Measurements from ENCODE around the gene COG5.
"Not testable (repeated sequence)": the region's sequence is repeated elsewhere in the genome, so short reads cannot be mapped to it uniquely, and the experiment has no call there.

Gene COG5

GRCh38 chr7:107276220-107276827, 287.4 kb downstream of the COG5 start:
- no peak for DNase-seq (ENCODE audit: low read depth in 2 of 2)

GRCh38 chr7:107274506-107274905, 289.2 kb downstream of the COG5 start:
- DNase-seq (ENCODE audit: low read depth in 2 of 2), result no peak

DNA sequence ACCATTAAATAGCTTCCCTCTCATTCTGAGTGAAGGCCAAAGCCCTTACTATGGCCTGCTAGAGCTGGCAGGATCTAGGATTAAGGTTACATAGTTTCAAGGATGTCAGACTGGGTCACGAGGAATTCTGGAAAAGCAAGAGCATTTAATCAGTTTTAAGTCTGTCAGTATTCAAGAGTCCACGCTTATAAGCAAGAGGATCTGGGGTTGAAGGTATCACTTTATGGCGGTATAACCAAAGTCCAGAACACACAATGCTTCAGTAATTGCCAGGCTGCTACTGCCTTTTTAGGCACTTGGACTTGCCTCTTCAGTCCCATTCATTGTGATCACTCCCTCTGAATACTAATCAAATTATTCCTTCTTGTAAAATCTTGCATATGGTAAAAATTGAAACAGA, 293.9 kb downstream of the COG5 start:
- DNase-seq (ENCODE audit: low read depth in 2 of 2), result no peak

- DNase-seq (ENCODE audit: low read depth in 2 of 2), result no peak
Observed at GRCh38 chr7:107268594-107268993, 295.1 kb downstream of the COG5 start.

- DNase-seq (ENCODE audit: low read depth in 2 of 2), result no peak
Observed at GRCh38 chr7:107267138-107267537, 296.6 kb downstream of the COG5 start.

DNA sequence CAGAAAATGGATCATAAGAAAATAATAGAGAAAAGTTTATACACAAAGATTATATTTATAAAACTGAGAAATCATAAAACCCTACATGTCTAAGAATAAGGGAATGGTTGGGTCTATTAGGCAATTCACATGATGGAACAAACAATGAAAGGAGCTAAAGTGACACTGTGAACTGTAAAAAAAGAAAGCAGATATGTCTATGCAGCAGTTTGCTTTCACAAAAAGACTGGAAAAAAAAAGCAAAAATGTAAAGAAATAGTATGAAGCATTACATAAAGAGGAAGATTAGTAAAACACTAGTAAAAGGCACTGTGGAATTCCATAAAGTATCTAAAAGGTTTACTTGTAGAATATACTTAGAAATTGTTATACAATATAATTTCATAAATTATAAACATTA, 299.0 kb downstream of the COG5 start:
- DNase-seq (ENCODE audit: low read depth in 2 of 2), result no peak

DNA sequence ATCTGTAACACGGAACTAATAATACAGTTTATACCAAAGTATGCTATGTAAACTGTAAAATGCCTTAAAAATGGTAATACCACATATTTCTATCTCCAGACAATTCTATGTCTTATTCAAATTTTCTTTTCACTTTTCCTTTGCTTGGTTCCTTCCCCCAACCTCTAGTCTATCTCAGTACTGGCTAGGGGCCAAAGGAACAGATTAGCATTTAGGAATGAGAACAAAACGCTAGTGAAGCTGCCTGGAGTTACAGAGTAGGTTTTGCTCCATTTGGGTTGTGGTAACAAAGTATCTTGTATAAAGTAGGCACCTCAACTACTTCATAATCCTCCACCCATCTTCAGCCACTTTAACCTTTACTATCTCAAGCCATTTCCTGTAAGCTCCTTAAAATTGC, 300.9 kb downstream of the COG5 start:
- no peak for DNase-seq (ENCODE audit: low read depth in 2 of 2)

GRCh38 chr7:107258737-107259136, 305.0 kb downstream of the COG5 start:
- no peak for DNase-seq (ENCODE audit: low read depth in 2 of 2)

- no peak for DNase-seq (ENCODE audit: low read depth in 2 of 2)
Observed at GRCh38 chr7:107255602-107256001, 308.1 kb downstream of the COG5 start.

GRCh38 chr7:107254398-107254985, 309.2 kb downstream of the COG5 start:
- no peak for DNase-seq (ENCODE audit: low read depth in 2 of 2)

DNA sequence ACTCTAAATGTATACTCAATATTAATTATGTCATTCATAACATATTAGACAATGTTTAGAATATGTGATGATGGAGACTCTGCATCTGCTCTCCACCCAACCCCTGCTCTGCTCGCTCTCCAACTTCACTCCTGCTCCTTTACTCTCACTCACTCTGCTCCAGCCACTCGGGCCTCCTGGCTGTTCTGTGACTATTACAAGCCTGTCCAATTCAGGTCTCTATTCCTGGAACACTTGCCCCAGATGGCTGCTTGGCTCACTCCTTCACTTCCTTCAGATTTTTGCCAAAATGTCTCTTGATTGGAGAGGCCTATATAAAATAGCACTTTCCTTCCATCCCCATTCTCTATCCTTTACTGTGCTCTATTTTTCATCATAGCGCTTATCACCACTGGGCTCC, 310.1 kb downstream of the COG5 start:
- DNase-seq (ENCODE audit: low read depth in 2 of 2), result no peak

DNA sequence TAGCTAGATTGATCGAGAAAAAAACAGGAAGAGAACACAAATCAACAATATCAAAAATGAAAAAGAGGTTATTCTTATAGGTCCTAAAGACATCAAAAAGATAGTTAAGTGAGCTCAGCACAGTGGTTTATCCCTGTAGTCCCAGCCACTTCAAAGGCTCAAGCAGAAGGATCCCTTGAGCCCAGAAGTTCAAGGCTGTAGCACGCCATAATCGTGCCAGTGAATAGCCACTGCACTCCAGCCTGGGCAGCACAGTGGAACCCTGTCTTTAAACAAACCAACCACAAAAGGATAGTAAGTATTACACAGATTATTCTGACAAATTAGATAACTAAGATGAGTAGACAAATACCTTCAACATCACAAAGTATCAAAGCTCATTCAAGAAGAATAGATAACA, 311.8 kb downstream of the COG5 start:
- DNase-seq (ENCODE audit: low read depth in 2 of 2), result no peak

GRCh38 chr7:107248551-107249316, 315.0 kb downstream of the COG5 start:
- DNase-seq (ENCODE audit: low read depth in 2 of 2), result no peak

GRCh38 chr7:107246836-107247235, 316.9 kb downstream of the COG5 start:
- DNase-seq (ENCODE audit: low read depth in 2 of 2), result not testable (repeated sequence)

- no peak for DNase-seq (ENCODE audit: low read depth in 2 of 2)
Observed at GRCh38 chr7:107244613-107245012, 319.1 kb downstream of the COG5 start.

- DNase-seq (ENCODE audit: low read depth in 2 of 2), result no peak
Observed at GRCh38 chr7:107242267-107242666, 321.5 kb downstream of the COG5 start.

GRCh38 chr7:107237451-107237850, 326.3 kb downstream of the COG5 start:
- no peak for DNase-seq (ENCODE audit: low read depth in 2 of 2)

GRCh38 chr7:107236862-107237261, 326.9 kb downstream of the COG5 start:
- DNase-seq (ENCODE audit: low read depth in 2 of 2), result no peak

DNA sequence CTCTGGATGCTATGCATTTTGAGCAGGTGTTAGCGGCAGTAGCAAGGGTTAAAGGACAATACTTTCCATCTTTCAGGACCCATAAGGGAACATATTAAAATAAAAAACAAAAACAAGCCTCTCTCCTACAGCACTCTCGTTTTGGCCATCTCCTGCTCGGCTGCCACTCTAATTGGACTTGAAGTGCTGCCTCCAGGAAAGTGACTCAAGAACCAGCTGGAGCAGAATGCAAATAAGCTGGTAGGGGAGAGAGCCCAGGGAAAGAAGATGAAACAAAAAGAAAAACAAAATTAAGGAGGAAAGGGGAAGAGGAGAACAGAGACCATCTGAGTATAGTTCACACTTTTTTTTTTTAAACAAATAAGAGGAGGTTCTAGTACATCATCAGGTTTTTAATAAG, 329.3 kb downstream of the COG5 start:
- no peak for DNase-seq (ENCODE audit: low read depth in 2 of 2)

GRCh38 chr7:107233981-107234380, 329.7 kb downstream of the COG5 start:
- DNase-seq (ENCODE audit: low read depth in 2 of 2), result no peak

GRCh38 chr7:107233174-107233573, 330.5 kb downstream of the COG5 start:
- no peak for DNase-seq (ENCODE audit: low read depth in 2 of 2)

GRCh38 chr7:107232568-107233090, 331.1 kb downstream of the COG5 start:
- no peak for DNase-seq (ENCODE audit: low read depth in 2 of 2)

DNA sequence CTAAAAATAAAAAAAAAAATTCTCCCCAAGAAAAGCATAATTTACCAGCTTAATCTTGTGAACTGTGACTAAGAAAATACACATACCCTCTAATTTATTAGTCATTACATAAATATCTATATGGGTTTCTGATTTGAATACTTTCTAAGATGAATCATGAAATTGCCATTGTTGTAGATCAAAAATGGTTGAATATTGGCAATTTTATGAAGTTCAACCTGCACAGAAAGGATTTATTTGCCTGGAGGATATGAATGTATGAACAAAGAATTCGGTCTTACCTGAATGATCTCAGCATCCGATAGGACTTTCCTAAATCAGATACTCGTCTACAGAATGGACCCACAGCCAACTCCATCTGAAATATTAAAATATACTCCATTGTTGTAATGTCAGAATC, 333.4 kb downstream of the COG5 start:
- DNase-seq (ENCODE audit: low read depth in 2 of 2), result no peak
